ENCODE measurements around the gene KMT2D. TPM values are rescaled to one million over a fixed set of nuclear protein-coding genes. Genes with fewer than 3 reads are reported as not detected.

KMT2D gene
- total RNA-seq, 2 experiments from 2014 or later, result 41.8 to 129 TPM

- H4K20me1 ChIP-seq (ENCODE audit: insufficient read depth, low read length), result no peaks in the 10 kb centered on the region
- DNase-seq (ENCODE audit: low spot score), result no peak
- no peaks in the 10 kb centered on the region for H3K9me3 ChIP-seq (ENCODE audit: low read length)
- H3K4me3 ChIP-seq (ENCODE audit: low read depth, low read length, poor library complexity, severe bottlenecking), result no peak overlapping the region
- no peak overlapping the region for H3K27ac ChIP-seq (ENCODE audit: low read depth, low read length, poor library complexity, severe bottlenecking)
- no peak overlapping the region for H3K4me2 ChIP-seq (ENCODE audit: low read length)
- H3K9me2 ChIP-seq (ENCODE audit: insufficient read depth, low read length), result no peaks in the 10 kb centered on the region
- no peaks in the 10 kb centered on the region for H3K36me3 ChIP-seq (ENCODE audit: insufficient read depth, low read length)
- POLR2A ChIA-PET, result no interaction called here
- peaks cover 9% of the 10 kb centered on the region for H3K4me1 ChIP-seq (ENCODE audit: insufficient read depth, low read length, poor library complexity, severe bottlenecking)
- no peak overlapping the region for H2AFZ ChIP-seq (ENCODE audit: low read length)
- intact Hi-C loops (cut with micrococcal nuclease; ENCODE audit: unreplicated experiment), result no loop called here
- CTCF ChIA-PET (ENCODE audit: unreplicated experiment), result interaction anchor here (1.2 kb wide), 1 partner anchor 29 kb away, joined by 3 read pairs; no protein-coding TSS in a partner anchor
- no peaks in the 10 kb centered on the region for H3K79me2 ChIP-seq (ENCODE audit: insufficient read depth, low read depth, low read length)
- BruUV-seq (replicated peaks), result no TSS peak
- no peak for TF ChIP-seq CTCF (conservative IDR thresholded peaks at IDR 0.05; ENCODE audit: low read length)
- no peak for TF ChIP-seq EZH2phosphoT487 (IDR thresholded peaks at IDR 0.05; ENCODE audit: borderline replicate concordance, low read depth, low read length)
Observed at GRCh38 chr12:49093792-49094159, 33.2 kb upstream of the KMT2D start.

DNA sequence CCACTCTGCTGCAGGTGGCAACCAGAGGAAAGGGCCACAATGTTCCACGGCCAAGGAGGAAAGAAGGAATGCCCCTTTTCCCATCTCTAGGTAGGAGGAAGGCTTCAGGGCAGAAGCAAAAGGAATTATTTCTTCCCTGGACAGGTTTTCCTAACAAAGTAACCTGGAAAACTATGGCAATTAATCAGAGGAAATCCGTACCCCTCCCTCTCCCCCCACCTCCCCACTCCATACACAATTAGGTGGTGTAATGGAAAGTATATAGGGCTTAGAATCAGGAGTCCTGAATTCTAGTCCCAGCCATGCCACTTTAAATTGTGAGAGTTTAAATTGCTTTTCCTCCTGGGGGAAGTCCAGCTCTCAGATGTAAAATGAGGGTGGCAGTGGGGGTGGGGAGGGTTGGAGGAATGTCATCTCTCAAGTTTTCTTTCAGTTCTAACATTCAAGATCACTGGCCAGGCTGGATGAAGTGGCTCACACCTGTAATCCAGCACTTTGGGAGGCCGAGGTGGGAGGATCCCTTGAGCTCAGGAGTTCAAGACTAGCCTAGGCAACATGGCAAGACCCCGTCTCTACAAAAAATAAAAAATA, 32.3 kb upstream of the KMT2D start:
- no peaks in the 10 kb centered on the region for H3K9me3 ChIP-seq (ENCODE audit: low read length)
- intact Hi-C loops (cut with micrococcal nuclease; ENCODE audit: unreplicated experiment), result loop anchor here (1.0 kb wide), 1 partner anchor 29 kb away; no protein-coding TSS in a partner anchor
- no peaks in the 10 kb centered on the region for H3K79me2 ChIP-seq (ENCODE audit: insufficient read depth, low read depth, low read length)
- no peak overlapping the region for H2AFZ ChIP-seq (ENCODE audit: low read length)
- no peak overlapping the region for H3K4me3 ChIP-seq (ENCODE audit: low read depth, low read length, poor library complexity, severe bottlenecking)
- no peak for DNase-seq (ENCODE audit: low spot score)
- POLR2A ChIA-PET, result no interaction called here
- no peak overlapping the region for H3K27ac ChIP-seq (ENCODE audit: low read depth, low read length, poor library complexity, severe bottlenecking)
- H4K20me1 ChIP-seq (ENCODE audit: insufficient read depth, low read length), result no peaks in the 10 kb centered on the region
- CTCF ChIA-PET (ENCODE audit: unreplicated experiment), result interaction anchor here (0.7 to 2.2 kb wide), 4 partner anchors 8 to 23 kb away, joined by 3 to 16 read pairs (median 4); no protein-coding TSS in a partner anchor
- H3K4me2 ChIP-seq (ENCODE audit: low read length), result no peak overlapping the region
- H3K36me3 ChIP-seq (ENCODE audit: insufficient read depth, low read length), result no peaks in the 10 kb centered on the region
- no peaks in the 10 kb centered on the region for H3K9me2 ChIP-seq (ENCODE audit: insufficient read depth, low read length)
- no TSS peak for BruUV-seq (replicated peaks)
- H3K4me1 ChIP-seq (ENCODE audit: insufficient read depth, low read length, poor library complexity, severe bottlenecking), result peaks cover 18% of the 10 kb centered on the region
- TF ChIP-seq CTCF (conservative IDR thresholded peaks at IDR 0.05; ENCODE audit: low read length) (no peak), EZH2phosphoT487 (IDR thresholded peaks at IDR 0.05; ENCODE audit: borderline replicate concordance, low read depth, low read length) (no peak)

DNA sequence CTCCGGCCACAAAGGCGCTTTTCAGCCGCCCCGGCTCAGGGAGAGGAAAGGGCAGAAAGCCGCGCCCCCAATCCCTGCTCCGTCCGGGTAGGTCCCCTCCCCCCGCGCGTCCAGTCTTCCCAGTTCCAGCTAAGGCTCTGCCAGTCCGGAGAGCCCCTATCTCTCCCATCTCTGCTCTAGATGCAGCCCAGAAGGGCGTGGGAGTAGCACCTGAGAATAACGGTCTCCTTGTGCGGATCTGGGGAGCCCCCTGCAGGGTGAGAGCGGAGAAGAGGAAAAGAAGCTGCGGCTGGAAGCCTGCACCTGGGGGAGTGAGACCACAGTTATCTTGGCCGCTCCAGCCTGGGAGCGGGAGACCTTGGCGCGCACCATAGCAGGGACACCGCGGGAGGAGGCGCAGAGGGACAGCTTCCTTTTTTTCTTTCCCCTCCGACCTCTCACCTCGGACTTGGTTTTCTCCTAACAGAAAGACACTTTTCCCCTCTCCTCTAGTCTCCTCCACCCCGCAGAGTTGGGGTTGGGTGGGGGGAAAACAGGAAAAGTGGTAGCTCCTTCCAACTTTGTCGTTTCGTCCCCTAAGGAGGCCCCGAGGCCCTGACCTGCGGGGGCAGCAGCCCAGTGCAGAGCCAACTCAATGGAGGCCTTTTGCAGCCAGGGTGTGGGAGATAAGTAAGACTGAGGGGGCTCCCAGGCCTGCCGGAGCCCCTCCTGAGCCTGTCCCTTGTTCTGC, 31.7 kb upstream of the KMT2D start:
- no peaks in the 10 kb centered on the region for H3K9me3 ChIP-seq (ENCODE audit: low read length)
- POLR2A ChIA-PET, result no interaction called here
- no peak overlapping the region for H2AFZ ChIP-seq (ENCODE audit: low read length)
- H3K79me2 ChIP-seq (ENCODE audit: insufficient read depth, low read depth, low read length), result no peaks in the 10 kb centered on the region
- peak overlapping the region; percentile 23 for H3K4me3 ChIP-seq (ENCODE audit: low read depth, low read length, poor library complexity, severe bottlenecking)
- intact Hi-C loops (cut with micrococcal nuclease; ENCODE audit: unreplicated experiment), result loop anchor here (1.0 kb wide), 1 partner anchor 28 kb away; no protein-coding TSS in a partner anchor
- peak overlapping the region; percentile 56 for H3K4me2 ChIP-seq (ENCODE audit: low read length)
- no peaks in the 10 kb centered on the region for H3K9me2 ChIP-seq (ENCODE audit: insufficient read depth, low read length)
- DNase-seq (ENCODE audit: low spot score), result peak; percentile 58
- CTCF ChIA-PET (ENCODE audit: unreplicated experiment), result interaction anchor here (0.7 to 2.2 kb wide), 4 partner anchors 8 to 22 kb away, joined by 3 to 16 read pairs (median 4); no protein-coding TSS in a partner anchor
- no peaks in the 10 kb centered on the region for H3K36me3 ChIP-seq (ENCODE audit: insufficient read depth, low read length)
- no peak for TF ChIP-seq EZH2phosphoT487 (IDR thresholded peaks at IDR 0.05; ENCODE audit: borderline replicate concordance, low read depth, low read length)
- peak; percentile 77 for TF ChIP-seq CTCF (conservative IDR thresholded peaks at IDR 0.05; ENCODE audit: low read length)
- no peak overlapping the region for H3K27ac ChIP-seq (ENCODE audit: low read depth, low read length, poor library complexity, severe bottlenecking)
- H4K20me1 ChIP-seq (ENCODE audit: insufficient read depth, low read length), result no peaks in the 10 kb centered on the region
- BruUV-seq (replicated peaks), result no TSS peak
- H3K4me1 ChIP-seq (ENCODE audit: insufficient read depth, low read length, poor library complexity, severe bottlenecking), result peaks cover 19% of the 10 kb centered on the region
